GDM1 (cell line): ENCODE data around the gene ULK4.

Experiments
- DNase-seq: peaks from one replicate; lab custom pipeline; 2025; lab: John Stamatoyannopoulos, UW

The ULK4 gene

DNA sequence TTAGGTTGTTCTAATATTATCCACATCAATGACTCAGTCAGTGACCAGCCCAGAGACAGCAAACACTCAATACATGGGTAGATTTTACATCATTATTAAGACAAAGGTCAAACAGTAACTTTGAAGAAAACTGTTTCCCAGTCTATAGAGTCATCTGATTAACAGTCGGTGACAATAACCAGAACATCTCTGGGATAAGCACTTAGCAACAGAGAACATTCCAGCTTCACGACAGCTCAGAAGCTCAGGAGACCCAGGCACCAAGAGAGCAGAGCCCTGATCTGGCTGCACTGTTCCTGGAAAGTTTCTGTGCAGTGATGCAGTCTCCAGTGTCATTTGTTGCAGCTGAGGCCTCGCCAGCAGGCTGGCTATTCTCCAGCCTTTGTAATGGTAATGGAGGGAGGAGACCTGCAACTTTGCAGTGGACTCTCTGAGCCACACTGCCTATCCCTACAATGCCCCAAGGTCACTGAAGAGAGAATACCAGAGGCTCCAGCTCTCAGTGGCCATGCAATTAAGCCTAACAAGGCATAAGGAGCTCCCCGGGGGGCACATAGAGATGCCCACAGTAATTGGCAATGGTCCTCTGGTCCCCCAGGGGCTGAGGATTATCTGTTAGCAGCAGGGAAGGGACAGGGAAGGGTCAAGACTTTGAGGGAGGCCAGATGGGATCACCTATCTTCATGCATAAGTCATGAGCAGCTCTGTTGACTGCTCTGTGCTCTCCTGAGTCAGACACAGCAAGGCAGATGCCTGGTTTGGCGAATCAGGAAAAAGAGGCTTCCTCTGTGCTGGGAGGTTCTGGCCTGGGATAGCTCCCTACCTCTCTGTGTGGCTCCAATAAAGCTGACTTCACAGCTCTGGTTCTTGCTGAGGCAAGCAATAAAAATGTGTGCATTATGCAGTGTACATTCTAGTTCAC is 599.0 kb downstream of the ULK4 start:
- DNase-seq: no peak

DNA sequence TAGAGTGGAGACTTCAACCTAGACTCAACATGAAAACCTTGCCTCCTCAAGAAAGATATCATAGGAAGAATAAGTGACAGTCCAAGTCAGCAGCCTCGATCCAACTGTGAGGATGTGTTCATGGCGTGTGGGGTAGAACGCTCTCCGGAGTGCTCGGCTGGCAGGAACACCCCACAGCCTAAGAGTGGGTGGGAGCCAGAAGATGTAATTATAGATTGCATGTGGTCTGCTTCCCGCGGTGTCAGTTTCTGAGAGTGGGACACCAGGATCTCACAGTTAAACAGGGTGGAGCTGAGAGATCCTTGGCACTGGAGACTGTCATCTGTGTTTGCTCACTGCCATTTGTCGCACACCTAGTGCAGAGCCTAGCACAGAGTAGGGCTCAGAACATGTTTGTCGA is 604.6 kb downstream of the ULK4 start:
- DNase-seq: no peak

- no peak for DNase-seq
Observed at GRCh38 chr3:41356775-41357174, 605.1 kb downstream of the ULK4 start.

DNA sequence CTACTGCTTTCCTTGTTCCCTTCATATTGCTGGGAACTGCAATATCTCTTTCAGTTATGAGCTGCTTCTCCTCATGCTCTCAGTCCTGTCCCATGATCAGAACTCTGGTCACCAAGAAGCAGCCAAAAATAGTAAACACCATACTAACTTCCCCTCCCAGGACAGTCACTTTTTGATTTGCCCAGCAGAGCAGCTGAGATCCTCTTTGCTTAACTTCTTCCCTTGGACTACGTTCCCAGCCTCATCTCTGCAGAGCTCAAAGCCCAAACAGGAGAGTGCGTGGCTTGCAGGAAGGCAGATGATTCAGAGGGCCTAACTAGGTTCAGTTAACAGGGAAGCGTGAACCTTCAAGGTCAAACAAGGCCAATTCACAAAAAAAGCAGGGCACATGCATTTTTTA is 609.4 kb downstream of the ULK4 start:
- no peak for DNase-seq

DNA sequence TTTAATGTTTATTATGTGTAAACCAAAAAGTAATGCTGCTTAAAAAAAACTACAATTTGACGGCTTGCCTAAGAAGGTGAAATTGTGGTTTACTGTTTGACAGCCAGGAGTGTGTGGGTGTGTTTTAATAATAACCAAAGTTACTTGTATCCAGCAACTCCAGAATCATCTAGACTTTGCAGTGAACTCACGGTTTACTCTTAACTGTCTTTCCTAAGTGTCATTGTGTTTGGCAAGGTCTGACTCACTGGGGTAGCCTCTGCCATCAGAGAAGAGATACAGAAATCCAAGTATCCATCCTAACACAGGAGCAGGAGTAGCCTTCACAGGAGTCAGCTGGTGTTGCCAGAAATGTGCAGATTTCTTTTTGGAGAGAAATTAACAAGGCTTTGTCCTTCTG is 611.5 kb downstream of the ULK4 start:
- DNase-seq: no peak

GRCh38 chr3:41348401-41348800 is 613.5 kb downstream of the ULK4 start:
- DNase-seq: no peak

DNA sequence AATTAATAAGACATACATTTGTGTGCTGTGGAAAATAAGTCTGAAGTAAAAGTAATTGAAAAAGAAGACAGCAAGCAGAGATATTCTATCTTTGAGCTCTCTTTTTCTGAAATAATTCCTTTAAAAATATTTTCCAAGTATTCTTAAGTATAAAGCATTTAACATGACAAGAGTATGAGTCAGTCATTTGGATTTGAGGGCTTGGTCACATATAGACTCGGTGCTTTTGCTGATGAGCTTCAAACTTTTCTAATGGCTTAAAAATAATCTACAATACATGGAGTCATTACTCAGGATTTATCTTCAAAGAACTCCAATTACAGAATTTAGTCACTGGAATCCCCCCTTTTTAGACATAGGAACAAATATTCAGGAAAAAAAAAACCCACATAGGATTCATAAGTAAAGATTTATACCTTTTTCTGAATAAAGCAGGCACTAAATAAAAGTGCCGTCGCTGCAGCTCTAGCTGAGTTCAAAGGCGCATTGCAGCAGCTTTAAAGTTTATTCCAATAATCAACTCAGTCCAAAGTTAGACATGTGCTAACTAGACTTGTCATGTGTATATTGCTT is 615.1 kb downstream of the ULK4 start:
- no peak for DNase-seq

DNA sequence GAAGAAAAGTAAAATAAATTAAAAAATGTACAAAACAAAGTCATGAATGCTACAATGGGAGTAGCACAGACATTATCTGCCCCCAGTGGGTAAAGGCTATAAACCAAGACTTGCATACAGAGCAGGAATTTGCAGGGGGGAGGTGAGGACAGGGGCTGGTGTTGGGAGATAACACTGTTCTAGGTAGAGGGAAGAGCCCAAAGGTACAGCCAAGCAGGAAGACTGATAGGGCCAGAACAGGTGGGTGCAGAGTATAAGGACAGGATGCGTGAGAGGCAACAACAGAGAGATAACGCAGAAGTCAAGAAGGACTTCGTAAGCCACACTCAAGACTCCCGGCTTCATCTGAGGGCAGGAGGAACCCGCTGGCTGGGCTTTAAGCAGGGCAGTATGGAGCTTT is 616.1 kb downstream of the ULK4 start:
- DNase-seq: no peak

DNA sequence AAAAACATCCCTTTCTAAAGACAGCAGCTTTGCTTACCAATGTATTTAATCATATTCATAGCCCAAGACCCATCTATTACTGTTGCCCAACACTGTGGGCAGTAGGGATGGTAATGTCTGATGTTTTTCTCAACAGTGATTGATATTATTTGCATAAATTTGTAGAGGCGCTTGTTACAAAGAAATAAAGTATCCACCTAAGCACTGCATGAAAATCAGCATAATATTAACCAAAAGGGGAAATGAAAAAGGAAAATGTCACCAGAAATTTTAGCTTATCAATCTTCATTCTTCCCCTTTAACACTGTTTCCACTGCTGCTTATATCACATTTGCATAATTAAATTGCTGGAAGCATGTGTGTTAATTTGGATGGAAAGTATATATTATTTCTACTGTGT is 622.1 kb downstream of the ULK4 start:
- DNase-seq: no peak

- no peak for DNase-seq
Observed at GRCh38 chr3:41338276-41338675, 623.6 kb downstream of the ULK4 start.

DNA sequence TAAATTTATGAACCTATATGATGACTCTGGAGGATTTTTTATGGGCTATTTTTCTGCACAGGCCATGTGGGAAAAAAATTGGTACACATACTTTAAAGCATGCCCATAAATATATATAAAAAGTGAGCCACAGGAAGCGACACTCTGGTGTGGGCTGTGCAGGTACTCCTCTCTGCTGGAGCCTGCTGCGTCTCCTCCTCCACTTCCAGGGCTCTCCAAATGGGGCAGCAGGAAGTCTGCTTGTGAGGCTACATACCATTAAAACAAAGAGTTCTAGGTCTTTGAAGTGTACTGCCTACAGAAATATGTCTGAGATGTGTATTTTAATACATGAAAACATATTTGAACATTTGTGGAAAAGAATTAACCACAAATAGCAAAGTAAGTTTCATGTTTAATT is 627.5 kb downstream of the ULK4 start:
- no peak for DNase-seq

- DNase-seq: no peak
Observed at GRCh38 chr3:41331041-41331440, 630.9 kb downstream of the ULK4 start.

- DNase-seq: no peak
Observed at GRCh38 chr3:41330465-41330864, 631.4 kb downstream of the ULK4 start.

DNA sequence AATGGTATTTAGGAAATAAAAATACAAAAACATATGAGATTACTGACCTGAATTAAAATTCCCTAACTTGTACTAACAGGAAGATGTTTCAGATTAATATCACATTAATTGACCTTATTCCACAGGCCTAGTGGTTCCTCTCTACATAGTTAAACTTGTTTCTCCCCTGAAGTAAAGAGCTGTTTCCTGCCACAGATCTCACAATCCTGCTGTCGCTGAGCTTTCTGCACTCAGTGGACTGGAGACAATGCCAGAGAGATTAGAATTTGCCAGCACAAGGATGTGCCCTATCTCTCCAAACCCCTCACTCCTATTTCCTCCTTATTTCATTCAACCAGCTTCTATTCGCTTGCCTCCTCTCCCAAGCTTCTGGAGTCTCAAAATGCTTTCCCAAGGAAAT is 632.0 kb downstream of the ULK4 start:
- no peak for DNase-seq

DNA sequence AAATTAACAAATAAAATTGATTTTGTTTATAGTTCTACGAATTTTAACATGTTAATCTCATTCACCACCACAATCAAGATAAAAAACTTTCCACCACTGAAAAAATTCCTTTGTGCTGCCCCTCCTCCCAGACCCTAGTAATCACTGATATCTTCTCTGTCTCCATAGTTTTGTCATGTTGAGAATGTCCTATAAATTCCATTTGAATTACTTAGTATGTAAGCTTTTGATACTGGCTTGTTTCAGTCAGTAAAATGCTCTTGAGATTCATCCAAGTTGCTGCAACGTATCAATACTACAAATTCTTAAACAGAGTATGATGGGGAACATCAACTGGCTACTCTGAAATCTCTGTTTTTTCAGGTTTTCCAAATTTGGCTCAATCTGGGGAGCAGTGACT is 633.0 kb downstream of the ULK4 start:
- DNase-seq: no peak

- DNase-seq: no peak
Observed at GRCh38 chr3:41327718-41328117, 634.2 kb downstream of the ULK4 start.

DNA sequence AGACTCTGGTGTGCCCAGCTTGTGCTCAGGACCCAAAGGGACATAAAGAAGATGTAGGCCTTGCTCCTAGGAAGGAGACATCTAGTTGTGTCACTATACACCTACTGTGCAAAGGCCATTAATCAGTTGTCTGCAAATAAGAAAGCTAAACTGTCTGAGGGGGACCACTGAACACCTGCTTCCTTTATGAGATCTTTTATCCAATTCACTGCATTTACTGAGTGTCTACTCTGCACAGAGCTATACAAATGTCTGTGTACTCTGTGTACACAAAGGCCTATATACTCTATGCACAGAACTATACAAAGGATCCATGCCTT is 637.8 kb downstream of the ULK4 start:
- no peak for DNase-seq

DNA sequence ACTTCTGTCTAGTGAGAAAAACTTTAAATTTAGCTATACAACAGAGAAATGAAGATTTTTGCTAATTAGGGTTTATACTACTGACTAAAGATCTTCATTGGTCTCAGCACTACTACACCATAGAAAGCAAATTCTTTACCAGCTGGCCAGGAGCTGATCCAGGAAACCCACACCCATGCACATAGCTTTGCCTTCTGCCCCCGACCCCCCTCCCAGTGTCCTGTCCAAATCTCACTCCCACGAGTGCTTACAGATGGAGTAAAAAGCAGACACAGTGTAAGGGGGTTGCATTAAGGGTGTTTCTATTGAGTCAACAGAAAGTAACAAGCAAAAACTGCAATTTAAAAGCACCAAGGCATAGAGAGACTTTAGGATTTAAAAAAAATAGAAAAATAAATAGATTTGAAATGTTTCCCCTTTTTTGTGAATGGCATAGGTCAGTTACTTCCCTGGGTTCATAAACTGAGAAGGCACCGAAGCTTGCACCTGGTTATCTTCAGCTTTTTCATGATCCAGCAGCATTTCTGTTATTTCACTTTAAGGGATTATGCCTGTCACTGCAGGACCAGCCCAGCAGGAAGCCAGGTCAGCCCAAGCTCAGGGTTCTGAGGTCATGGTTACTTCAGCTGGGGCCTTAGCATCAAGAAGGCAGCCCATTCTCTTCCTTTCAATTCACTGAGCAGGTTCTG is 638.3 kb downstream of the ULK4 start:
- DNase-seq: no peak

DNA sequence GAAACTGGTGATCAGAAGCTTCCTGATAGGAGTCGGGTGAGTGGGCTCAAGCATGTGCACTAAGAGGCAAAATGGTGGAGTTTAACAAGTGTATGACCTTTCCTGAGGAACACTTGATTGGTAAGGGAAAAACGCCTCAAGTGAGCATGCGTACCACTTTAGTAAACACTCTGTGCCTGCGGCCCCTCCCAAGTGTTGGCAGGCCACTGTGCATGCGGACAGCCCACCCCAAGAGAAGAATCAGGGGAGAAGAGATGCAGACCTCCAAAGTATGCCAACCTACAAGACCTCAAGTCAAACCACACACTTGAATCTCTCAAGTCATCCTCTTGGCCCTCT is 640.3 kb downstream of the ULK4 start:
- no peak for DNase-seq

GRCh38 chr3:41320953-41321641 is 640.8 kb downstream of the ULK4 start:
- DNase-seq: no peak

GRCh38 chr3:41318520-41318919 is 643.4 kb downstream of the ULK4 start:
- no peak for DNase-seq

DNA sequence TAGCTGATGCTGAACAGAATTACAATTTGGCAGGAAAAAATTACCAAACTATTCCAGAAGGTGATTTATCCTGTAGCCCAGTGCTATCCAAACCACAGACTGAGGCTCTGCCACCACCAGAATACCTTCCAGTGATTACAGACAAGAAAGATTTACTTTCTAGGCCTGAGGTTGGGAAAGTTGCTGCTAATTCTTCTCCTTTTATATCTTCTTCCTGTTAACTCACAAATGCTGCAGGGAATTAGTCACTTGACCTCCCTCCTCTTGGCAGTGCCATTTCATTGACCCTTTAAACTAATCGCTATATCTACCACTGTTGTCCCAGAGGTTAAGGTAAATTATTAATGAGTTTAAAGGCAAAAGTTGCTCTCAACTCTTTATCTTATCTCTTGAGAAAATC is 644.2 kb downstream of the ULK4 start:
- DNase-seq: no peak

DNA sequence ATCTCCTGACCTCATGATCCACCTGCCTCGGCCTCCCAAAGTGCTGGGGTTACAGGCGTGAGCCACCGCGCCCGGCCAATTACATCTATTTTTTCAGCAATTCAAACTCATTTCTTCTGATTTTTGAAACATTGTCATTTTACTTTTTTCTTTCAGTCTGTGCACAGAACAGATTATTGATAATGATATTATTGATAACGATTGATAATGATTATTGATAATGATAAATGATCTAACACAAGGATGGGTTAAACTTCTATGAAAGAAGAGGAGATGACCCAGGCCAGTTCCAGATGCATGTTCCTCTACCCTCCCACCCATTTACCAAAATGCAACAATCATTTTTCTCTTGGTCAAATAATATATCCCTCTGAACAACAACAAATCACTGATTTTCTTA is 644.6 kb downstream of the ULK4 start:
- DNase-seq: no peak
